Activated naive CD4-positive, alpha-beta T cell treated with anti-CD3 and anti-CD28 coated beads for 36 hours (primary cell): Measurements from ENCODE around the gene LLCFC1. TPM values are rescaled to one million over a fixed set of nuclear protein-coding genes. Genes with fewer than 3 reads are reported as not detected.

Source experiments
- CTCF ChIA-PET: fragments of 350-600 bp; sonication (Branson Sonifier 250); formaldehyde crosslinking; loops from one replicate; lab custom pipeline; 2021; ENCODE audit warnings: antibody characterized with exemption; lab: Charles Lee
- DNase-seq: peaks from one replicate; pipeline ENCODE4 v3.0.0-alpha.2; 2020
- H3K27ac Mint-ChIP-seq: one replicate; pipeline ENCODE4 v1.8.0; 2021; ENCODE audit warnings: mild to moderate bottlenecking, mixed read lengths
- H3K27me3 Mint-ChIP-seq: one replicate; pipeline ENCODE4 v1.8.0; 2021; ENCODE audit warnings: low read depth, mixed read lengths
- H3K36me3 Mint-ChIP-seq: one replicate; pipeline ENCODE4 v1.8.0; 2021; ENCODE audit warnings: low read depth, mixed read lengths
- H3K4me1 Mint-ChIP-seq: one replicate; pipeline ENCODE4 v1.8.0; 2021; ENCODE audit warnings: low read depth, mixed read lengths
- H3K4me3 Mint-ChIP-seq: one replicate; pipeline ENCODE4 v1.8.0; 2021; ENCODE audit warnings: mild to moderate bottlenecking, moderate library complexity, mixed read lengths
- H3K9me3 Mint-ChIP-seq: one replicate; pipeline ENCODE4 v1.8.0; 2021; ENCODE audit warnings: mixed read lengths
- intact Hi-C: fragments of 100-400 bp; cut with micrococcal nuclease; formaldehyde crosslinking; loops from one replicate; pipeline ENCODE4 v1.15.1; 2023
- total RNA-seq, 2 experiments: library from RNA; stranded (reverse); gene quantifications; one replicate each; pipeline ENCODE4 v1.2.3, GENCODE V29; 2021

The LLCFC1 gene
- total RNA-seq, 2 experiments from 2014 or later: not detected

DNA sequence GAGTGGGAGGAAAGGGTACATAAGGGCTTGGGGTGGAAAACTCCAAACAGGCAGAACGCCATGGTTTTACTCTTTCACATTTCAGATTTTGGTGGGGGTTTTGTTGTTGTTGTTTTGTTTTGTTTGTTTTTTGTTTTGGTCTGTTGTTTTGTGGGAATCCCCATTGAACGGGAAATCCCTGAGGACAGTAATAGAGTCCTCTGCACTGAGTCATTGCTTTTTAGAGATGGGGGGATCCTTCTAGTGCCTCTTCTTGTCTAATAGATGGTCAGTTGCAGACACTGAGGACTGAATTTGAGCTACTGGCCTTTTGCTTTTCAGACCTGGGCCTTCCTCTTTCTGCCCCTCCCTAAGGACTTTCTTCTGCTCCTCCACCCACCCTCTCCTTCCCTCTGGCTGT, 25.7 kb upstream of the LLCFC1 start:
- H3K27ac Mint-ChIP-seq: no peak overlapping the region
- intact Hi-C loops: no loop called here
- no peaks in the 10 kb centered on the region for H3K4me1 Mint-ChIP-seq
- H3K9me3 Mint-ChIP-seq: no peaks in the 10 kb centered on the region
- no peak for DNase-seq
- CTCF ChIA-PET: no interaction called here
- peaks cover 11% of the 10 kb centered on the region for H3K27me3 Mint-ChIP-seq
- no peaks in the 10 kb centered on the region for H3K36me3 Mint-ChIP-seq
- H3K4me3 Mint-ChIP-seq: no peak overlapping the region

- DNase-seq: no peak
- CTCF ChIA-PET: interaction anchor here (0.7 kb wide), 1 partner anchor 59 kb away, joined by 5 read pairs; no protein-coding TSS in a partner anchor
- H3K27ac Mint-ChIP-seq: no peak overlapping the region
- H3K4me1 Mint-ChIP-seq: no peaks in the 10 kb centered on the region
- no peak overlapping the region for H3K4me3 Mint-ChIP-seq
- intact Hi-C loops: no loop called here
- H3K9me3 Mint-ChIP-seq: no peaks in the 10 kb centered on the region
- H3K27me3 Mint-ChIP-seq: peaks cover 9% of the 10 kb centered on the region
- no peaks in the 10 kb centered on the region for H3K36me3 Mint-ChIP-seq
Measured at GRCh38 chr7:142914121-142914520, 25.2 kb upstream of the LLCFC1 start.

DNA sequence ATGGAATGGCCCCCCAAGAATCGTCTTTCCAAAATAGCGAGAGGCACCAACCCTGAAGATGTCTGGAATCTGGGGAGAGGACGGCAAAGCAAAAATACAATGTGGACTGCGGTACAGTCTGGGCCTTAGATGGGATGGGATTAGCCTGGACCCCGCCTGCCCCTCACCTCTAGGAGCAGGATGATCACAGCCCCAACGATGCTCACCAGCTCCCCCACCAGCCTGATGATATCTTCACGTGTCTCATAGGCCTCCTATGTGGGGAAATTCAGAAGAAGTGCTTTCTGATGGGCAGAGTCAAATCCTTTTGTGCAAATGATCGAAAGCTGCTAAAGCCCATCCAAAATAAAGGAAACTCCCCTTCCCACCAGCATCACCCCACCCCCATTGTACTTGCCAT, 24.0 kb upstream of the LLCFC1 start:
- intact Hi-C loops: no loop called here
- CTCF ChIA-PET: interaction anchor here (1.0 kb wide), 1 partner anchor 10 kb away, joined by 5 read pairs; no protein-coding TSS in a partner anchor
- H3K4me3 Mint-ChIP-seq: no peak overlapping the region
- H3K27ac Mint-ChIP-seq: no peak overlapping the region
- H3K27me3 Mint-ChIP-seq: peaks cover 2% of the 10 kb centered on the region
- no peaks in the 10 kb centered on the region for H3K4me1 Mint-ChIP-seq
- no peaks in the 10 kb centered on the region for H3K9me3 Mint-ChIP-seq
- DNase-seq: no peak
- H3K36me3 Mint-ChIP-seq: no peaks in the 10 kb centered on the region

DNA sequence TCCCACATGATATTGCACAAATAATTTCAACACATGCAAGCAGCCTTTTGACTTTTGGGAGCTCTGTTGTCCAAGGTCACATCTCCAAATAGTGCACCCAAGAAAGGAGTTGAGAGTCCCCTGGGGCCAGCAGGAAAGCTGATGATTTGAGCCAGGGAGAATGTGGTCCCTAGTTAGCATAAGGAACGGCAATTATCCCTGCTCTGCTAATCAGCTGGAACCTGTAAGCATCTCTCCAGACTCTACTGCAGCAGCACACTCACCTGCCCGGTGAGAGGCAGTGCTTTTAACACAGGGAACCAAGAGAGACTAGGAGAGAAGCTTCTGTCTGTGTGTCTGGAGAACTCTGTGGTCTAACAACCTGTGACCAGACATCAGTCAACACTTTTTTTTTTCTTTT, 22.8 kb upstream of the LLCFC1 start:
- no peak overlapping the region for H3K27ac Mint-ChIP-seq
- DNase-seq: no peak
- intact Hi-C loops: no loop called here
- no peaks in the 10 kb centered on the region for H3K36me3 Mint-ChIP-seq
- CTCF ChIA-PET: interaction anchor here (0.7 to 1.0 kb wide), 3 partner anchors 9 to 592 kb away, joined by 3 to 5 read pairs (median 3); no protein-coding TSS in a partner anchor
- no peak overlapping the region for H3K4me3 Mint-ChIP-seq
- no peaks in the 10 kb centered on the region for H3K9me3 Mint-ChIP-seq
- H3K4me1 Mint-ChIP-seq: no peaks in the 10 kb centered on the region
- H3K27me3 Mint-ChIP-seq: peaks cover 2% of the 10 kb centered on the region

DNA sequence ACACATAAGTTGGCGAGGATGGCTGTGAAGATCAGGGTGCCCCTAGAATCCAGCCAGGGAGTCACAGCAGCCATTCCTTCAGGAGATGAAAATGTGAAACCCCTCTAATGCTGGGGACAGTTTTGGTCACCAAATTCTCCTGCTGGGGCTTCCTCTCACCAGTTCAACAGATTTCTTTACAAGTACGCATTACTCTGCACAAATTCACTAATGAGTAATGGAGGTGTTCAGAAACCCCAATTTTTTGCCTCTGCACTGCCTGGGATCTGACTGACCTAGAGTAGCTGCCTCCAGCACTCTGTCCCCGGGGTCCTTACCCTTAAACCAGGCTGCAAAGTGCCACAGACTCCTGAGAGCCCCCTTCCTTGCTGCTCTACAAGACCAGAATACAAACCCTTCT, 21.8 kb upstream of the LLCFC1 start:
- no peaks in the 10 kb centered on the region for H3K36me3 Mint-ChIP-seq
- DNase-seq: no peak

DNA sequence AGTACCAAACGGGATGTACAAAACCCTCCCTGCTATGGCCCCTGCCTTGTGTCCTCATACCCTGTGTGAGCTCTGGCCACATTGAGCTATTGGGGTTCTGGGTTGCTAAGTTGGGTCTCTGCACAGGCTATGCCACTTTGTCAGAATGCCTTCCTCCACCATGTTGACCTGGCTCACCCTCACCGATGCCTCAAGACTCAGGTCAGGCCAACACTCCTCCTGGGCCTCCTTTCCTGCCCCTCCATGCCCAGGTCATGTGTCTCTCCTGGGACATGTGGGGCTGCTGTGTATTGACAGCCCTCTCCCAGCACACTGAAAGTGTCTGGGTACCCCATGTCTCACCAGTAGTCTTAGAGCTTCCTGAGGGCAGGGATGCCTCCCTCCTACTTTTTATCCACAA, 20.4 kb upstream of the LLCFC1 start:
- H3K27ac Mint-ChIP-seq: no peak overlapping the region
- CTCF ChIA-PET: no interaction called here
- no peak overlapping the region for H3K4me3 Mint-ChIP-seq
- no peaks in the 10 kb centered on the region for H3K36me3 Mint-ChIP-seq
- H3K4me1 Mint-ChIP-seq: no peaks in the 10 kb centered on the region
- intact Hi-C loops: no loop called here
- H3K27me3 Mint-ChIP-seq: peaks cover 2% of the 10 kb centered on the region
- no peaks in the 10 kb centered on the region for H3K9me3 Mint-ChIP-seq
- DNase-seq: no peak

More for the DNA sequence above, 21.8 kb upstream of the LLCFC1 start:
- Mint-ChIP-seq H3K9me3 (no peaks in the 10 kb centered on the region), H3K27me3 (peaks cover 2% of the 10 kb centered on the region), H3K4me1 (no peaks in the 10 kb centered on the region), H3K4me3 (no peak overlapping the region), H3K27ac (no peak overlapping the region)
- intact Hi-C loops: no loop called here
- CTCF ChIA-PET: no interaction called here

GRCh38 chr7:142919656-142920055, 19.6 kb upstream of the LLCFC1 start:
- Mint-ChIP-seq H3K4me3 (no peak overlapping the region), H3K9me3 (no peaks in the 10 kb centered on the region), H3K27ac (no peak overlapping the region), H3K4me1 (no peaks in the 10 kb centered on the region), H3K36me3 (no peaks in the 10 kb centered on the region), H3K27me3 (peaks cover 2% of the 10 kb centered on the region)
- CTCF ChIA-PET: interaction anchor here (0.6 kb wide), 1 partner anchor 296 kb away, joined by 3 read pairs; no protein-coding TSS in a partner anchor
- intact Hi-C loops: no loop called here
- DNase-seq: no peak

DNA sequence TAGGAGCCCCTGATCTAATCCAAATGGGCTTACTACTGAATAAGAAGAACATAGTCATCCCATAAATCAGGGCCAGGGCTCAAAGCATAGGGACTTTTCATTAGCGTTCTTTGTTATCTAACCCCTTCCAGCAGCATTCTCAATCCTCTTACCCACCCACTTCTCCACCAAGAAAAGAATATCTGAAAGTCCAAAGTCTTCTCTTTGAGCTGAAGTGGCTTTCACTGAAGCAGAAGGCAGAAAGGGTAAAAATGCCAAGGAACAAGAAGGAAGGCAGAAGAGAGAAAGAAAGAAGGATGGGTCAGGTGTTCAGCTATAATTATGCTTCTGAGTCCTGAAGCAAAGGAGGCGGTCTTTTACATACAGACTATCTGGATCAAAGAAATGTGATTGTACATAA, 15.9 kb upstream of the LLCFC1 start:
- Mint-ChIP-seq H3K9me3 (no peaks in the 10 kb centered on the region), H3K4me3 (no peak overlapping the region), H3K36me3 (no peaks in the 10 kb centered on the region), H3K27me3 (no peaks in the 10 kb centered on the region), H3K4me1 (no peaks in the 10 kb centered on the region), H3K27ac (no peak overlapping the region)
- no peak for DNase-seq
- intact Hi-C loops: no loop called here
- CTCF ChIA-PET: no interaction called here

DNA sequence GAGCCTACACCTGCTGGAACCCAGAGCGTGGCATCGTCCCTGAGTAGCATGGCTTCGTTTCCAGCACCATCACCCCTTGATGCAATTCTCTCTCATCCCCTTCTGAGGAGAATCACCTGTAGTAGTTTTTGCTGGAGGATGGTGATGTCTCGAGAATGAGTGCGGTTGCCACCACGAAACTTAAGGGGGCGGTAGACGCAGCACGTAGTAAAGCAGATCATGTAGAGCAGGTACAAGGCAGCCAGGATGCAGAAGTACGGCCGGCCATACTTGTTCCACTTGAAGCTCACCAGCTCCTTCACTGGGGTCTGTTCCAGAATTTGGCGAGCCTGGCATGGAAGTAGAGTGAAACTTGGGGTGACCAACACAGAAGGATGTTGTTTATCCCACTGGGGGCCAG, 13.9 kb upstream of the LLCFC1 start:
- H3K9me3 Mint-ChIP-seq: no peaks in the 10 kb centered on the region
- H3K36me3 Mint-ChIP-seq: no peaks in the 10 kb centered on the region
- H3K27me3 Mint-ChIP-seq: no peaks in the 10 kb centered on the region
- H3K4me1 Mint-ChIP-seq: no peaks in the 10 kb centered on the region
- no peak overlapping the region for H3K4me3 Mint-ChIP-seq
- H3K27ac Mint-ChIP-seq: no peak overlapping the region
- CTCF ChIA-PET: interaction anchor here (0.6 to 1.1 kb wide), 3 partner anchors 9 to 106 kb away, joined by 3 to 5 read pairs (median 3); no protein-coding TSS in a partner anchor
- DNase-seq: no peak
- intact Hi-C loops: no loop called here

DNA sequence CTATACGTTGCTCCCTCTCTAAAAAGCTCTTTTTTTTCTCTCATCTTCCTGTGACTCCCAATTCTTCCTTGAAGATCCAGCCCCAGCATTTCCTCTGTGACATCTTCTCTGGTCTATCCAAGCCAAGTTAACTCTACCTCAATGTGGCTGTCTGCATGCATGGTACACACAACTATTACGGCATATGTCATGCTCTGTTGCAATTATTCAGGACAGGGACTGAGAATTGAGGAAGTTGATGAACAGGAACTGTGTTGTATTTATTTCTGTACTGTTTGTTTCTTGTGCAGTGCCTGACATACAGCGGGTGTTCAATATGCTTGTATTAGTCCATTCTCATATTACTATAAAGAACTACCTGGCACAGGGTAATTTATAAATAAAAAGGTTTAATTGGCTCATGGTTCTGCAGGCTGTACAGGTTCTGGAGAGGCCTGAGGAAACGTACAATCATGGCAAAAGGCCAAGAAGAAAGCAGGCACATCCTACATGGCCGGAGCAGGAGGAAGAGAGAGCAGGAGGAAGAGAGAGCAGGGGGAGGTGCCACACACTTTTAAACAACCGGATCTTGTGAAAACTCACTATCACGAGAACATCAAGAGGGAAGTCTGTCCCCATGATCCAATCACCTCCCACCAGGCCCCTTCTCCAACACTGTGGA, 12.1 kb upstream of the LLCFC1 start:
- H3K4me1 Mint-ChIP-seq: no peaks in the 10 kb centered on the region
- no peaks in the 10 kb centered on the region for H3K27me3 Mint-ChIP-seq
- no peaks in the 10 kb centered on the region for H3K9me3 Mint-ChIP-seq
- no peak overlapping the region for H3K27ac Mint-ChIP-seq
- H3K4me3 Mint-ChIP-seq: no peak overlapping the region
- CTCF ChIA-PET: interaction anchor here (1.4 kb wide), 1 partner anchor 12 kb away, joined by 5 read pairs; the partner anchor contains the start of gene LLCFC1
- no peak for DNase-seq
- intact Hi-C loops: no loop called here
- H3K36me3 Mint-ChIP-seq: no peaks in the 10 kb centered on the region

GRCh38 chr7:142927949-142928348, 11.3 kb upstream of the LLCFC1 start:
- CTCF ChIA-PET: interaction anchor here (1.4 kb wide), 1 partner anchor 12 kb away, joined by 5 read pairs; the partner anchor contains the start of gene LLCFC1
- intact Hi-C loops: no loop called here

GRCh38 chr7:142930126-142930730, 9.1 kb upstream of the LLCFC1 start:
- H3K4me1 Mint-ChIP-seq: no peaks in the 10 kb centered on the region
- no peaks in the 10 kb centered on the region for H3K27me3 Mint-ChIP-seq
- no peaks in the 10 kb centered on the region for H3K36me3 Mint-ChIP-seq
- no peaks in the 10 kb centered on the region for H3K9me3 Mint-ChIP-seq
- no peak for DNase-seq
- intact Hi-C loops: no loop called here
- CTCF ChIA-PET: no interaction called here
- no peak overlapping the region for H3K27ac Mint-ChIP-seq
- H3K4me3 Mint-ChIP-seq: no peak overlapping the region

More at GRCh38 chr7:142927949-142928348, 11.3 kb upstream of the LLCFC1 start:
- H3K4me3 Mint-ChIP-seq: no peak overlapping the region
- H3K9me3 Mint-ChIP-seq: no peaks in the 10 kb centered on the region
- no peak overlapping the region for H3K27ac Mint-ChIP-seq
- no peaks in the 10 kb centered on the region for H3K27me3 Mint-ChIP-seq
- no peaks in the 10 kb centered on the region for H3K36me3 Mint-ChIP-seq
- no peak for DNase-seq
- no peaks in the 10 kb centered on the region for H3K4me1 Mint-ChIP-seq
